ENCODE data around the gene CD180.
A peak's percentile ranks its signal among the peaks of the same experiment; 100 is the strongest.
"Not testable (repeated sequence)": the region's sequence is repeated elsewhere in the genome, so short reads cannot be mapped to it uniquely, and the experiment has no call there.

The CD180 gene

DNA sequence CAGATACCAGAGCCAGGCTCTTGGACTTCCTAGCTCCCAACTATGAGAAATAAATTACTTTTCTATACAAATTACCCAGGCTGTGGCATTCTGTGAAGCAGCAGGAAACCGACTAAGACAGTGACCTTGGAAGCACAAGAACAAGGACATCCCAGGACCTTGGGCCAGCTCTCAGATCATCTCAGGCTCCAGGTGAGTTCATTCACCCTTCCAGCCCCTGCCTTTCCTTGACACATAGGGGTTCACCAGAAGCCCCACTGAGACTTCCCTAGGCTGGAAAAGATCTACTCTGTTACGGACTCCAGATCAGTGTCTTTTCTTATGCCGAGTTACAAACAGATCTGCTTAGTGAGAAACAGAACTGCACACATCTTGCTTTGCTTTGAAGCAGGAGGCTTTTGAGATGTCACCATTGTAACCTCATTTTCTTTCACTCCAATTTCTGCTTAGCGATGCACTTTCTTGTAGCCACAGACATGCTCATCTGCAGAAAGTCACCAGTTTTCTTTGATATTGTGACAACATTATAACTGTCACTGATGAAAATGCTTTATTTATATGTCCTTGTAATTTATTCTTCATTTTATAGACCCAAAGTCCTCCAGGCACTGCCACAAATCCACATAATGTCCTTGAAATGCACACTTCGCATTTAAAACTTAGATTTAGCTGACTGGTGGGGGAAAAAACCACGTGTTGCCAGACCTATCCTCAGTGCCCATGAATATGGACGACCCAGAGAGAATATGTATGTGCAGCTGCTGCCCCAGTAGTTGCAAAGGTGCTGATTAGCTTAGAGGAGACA, 8.1 kb downstream of the CD180 start:
- DNase-seq (ENCODE audit: low read depth in 2 of 2), result no peak

DNA sequence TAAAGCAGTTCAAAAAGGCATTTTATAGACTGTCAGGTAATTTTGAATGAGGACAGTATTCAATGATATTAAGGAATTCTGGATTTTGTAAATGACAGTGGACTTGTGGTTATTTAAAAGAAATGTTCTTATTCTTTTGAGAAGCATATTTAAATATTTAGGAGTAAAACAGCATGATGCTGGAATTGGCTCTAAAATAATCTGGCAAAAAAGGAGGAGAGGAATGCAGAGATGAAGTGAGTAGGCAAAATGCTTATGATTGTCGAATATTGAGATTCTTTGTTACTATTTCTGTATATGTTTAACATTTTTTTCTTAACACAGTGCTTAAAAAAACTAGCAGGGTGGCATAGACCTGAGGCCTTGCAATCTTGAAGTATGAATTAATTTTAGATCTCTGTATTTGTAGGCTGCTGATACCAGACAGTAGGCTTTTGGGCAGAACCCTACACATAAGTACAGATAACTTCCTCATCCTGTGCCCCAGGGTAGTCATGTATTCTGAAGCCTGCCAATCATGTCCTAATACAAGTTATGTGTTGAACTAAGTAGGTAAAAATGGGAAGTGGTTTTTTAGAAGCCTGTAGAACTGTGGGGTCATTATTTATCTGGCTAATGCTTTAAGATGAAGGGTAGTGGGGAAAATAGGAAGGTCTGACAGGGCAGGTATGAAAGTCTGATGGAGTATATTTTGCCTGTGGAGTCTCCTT, 9.4 kb downstream of the CD180 start:
- no peak for DNase-seq (ENCODE audit: low read depth in 2 of 2)

DNA sequence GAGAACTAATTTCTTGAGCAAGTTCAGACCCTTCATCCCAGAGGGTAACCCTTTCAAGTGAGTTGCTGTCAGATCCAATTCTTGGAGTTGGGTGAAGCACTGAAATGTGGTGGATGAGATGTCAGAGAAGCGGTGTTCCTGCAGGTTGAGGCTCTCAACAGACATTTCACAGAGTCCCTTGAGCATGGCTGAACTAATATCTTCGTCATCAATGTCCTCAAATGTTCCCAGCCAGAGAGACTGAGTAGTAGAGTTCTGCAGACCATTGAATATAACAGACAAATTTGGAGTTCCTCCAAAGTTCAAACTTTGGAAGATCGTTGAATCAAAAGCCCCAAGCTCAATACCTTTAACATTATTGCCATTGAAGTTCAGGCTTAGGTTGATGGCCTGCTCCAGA, 12.7 kb downstream of the CD180 start:
- no peak for DNase-seq (ENCODE audit: low read depth in 2 of 2)

DNA sequence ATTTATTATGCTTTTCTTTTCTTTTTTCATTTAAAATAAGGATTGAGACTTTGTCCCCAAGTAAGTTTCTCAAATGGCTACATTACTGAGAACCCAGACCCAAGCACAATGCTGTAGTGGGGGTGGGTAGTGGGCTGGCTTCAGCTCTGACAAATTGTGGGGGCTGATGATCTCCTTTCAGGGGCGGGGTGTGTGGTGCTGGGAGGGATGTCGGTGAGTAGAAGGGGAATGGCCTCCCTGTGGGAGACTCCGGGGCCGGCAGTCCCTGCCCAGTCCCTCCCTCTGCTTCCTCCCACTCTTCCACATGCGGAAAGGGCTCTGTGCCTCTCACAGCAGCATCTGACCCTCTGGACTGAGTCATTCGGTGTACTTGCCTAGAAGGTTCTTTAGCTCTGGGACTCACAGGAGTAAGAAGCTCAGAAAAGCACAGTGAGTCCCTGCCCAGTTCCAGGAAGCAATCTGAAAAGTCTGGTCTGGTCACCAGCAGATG, 14.3 kb downstream of the CD180 start:
- DNase-seq (ENCODE audit: low read depth in 2 of 2), result no peak

DNA sequence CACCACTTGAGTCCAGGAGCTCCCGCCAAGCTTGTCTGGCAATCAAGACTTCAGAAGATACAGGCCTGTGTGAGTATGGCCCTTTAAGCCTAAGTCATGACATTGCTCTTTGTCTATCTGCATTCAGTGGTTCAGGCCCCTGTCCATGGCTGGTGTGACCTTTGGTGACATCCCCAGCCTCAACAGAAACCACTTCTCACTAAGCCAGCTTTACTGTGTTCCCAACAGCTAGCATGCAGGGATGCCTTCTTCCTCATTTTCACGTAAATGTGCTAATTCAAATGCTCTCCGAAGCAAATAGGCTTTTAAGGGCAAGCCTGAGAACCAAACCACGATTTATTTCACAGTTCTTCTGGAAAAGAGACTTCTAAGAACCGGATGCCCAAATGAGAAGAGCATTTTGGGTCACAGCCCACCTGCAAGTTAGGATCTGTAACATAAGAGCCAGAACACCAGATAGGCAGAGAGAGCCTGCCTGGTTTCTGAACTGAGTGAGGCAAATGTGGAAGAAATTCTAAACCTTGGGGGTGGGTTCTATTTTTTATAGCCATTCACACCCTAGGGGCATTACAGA, 14.9 kb downstream of the CD180 start:
- no peak for DNase-seq (ENCODE audit: low read depth in 2 of 2)

DNA sequence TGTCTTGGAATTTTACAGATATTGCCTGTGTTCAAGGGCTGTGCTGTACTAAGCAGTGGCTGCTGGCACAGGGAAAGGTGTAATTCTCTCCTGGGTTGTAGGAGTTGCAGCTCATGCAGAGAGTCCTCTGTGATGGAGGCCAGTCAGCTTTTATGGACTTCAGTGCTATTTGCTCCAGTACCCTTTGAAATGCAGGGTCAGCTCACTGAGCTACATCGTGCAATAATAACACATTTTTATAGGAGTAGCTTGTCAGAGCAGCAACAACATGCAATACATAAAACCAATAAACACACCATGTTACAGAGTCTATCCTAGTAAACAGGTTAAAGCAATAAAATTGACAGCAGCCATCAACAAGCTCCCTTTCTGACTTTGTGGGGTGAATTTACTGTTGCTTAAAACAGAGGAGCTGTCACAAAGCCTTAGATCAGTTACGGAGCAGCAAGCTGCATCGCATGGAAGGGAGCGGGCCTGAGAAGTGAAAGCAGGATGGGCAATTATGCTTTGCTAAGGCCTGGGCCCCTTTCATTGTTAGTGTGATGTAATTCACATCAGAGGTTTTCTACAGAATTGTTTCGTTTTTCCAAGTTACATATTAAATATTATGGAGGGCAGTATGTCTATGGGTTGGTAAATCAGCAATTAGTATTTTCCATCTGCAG, 16.8 kb downstream of the CD180 start:
- DNase-seq (ENCODE audit: low read depth in 2 of 2), result no peak

DNA sequence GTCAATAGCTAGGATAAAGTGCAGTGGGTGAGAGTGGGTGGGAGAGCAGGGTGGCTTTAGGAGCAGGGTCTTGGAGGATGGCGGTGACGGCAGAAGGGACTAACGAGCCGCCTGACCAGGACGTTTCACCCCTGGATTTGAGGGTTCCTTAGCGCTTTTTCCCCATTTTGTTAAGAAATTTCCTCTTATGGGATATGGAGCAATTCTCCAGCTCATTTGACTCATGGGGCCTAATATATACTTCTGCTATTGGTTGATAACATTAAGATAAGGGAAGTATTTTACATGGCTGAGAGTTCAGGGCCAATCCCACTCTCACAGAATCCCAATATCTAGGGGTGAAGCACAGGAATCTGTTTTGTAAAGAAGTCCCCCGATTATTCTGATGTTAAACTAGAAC, 17.6 kb downstream of the CD180 start:
- no peak for DNase-seq (ENCODE audit: low read depth in 2 of 2)

DNA sequence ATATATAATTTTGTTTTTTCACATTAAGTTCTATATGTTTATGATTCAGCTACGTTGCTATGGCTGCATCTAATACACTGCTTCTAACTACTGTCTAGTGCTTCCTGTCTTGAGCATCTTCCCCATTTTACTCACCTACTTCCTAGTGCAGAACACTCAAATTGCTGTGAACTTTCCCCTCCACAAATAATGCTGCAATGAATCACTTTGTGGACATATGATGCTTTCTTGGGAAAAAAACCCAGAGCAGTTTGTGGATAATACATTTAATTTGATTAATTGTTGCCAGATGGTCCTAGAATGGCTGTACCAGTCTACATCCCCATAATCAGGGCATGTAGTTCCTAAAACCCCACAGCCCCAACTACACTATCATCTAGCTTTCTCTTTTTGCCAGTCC, 18.5 kb downstream of the CD180 start:
- DNase-seq (ENCODE audit: low read depth in 2 of 2), result no peak

DNA sequence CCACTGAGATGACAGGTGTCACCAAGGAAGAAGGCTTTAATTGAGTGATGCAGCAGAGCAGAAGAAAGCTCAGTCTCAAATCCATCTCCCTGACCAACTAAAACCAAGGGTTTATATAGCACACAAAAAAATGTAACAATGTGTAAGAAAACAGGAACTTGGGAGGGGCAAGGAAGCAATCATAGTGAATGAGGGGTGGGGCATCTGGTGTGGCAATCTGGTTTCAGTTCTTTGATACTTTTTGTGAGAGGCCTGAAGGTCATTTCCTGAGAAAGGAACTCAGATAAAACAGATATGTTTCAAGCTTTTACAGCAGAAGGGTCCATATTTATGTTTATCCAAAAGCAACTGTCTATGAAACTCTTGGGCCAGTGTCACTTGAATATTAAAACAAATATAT, 19.7 kb downstream of the CD180 start:
- no peak for DNase-seq (ENCODE audit: low read depth in 2 of 2)

DNA sequence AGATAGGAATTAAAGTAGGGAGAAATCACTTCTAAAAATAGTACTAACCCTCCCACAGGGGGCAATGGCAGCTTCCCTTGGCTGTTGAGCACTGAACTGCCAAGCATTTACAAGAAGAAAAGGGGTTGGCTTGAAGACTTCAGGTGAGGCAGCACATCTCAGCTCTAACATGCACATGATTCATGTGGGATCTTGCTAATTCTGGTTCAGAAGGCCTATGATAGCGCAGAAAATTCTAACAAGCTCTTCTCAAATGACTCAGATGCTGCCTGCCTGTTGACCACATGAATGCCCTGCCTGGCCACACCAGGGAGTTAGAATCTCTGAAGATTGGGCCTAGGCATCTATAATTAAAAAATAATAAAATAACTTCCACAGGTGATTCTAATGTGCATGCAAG, 22.6 kb downstream of the CD180 start:
- DNase-seq (ENCODE audit: low read depth in 2 of 2), result no peak

DNA sequence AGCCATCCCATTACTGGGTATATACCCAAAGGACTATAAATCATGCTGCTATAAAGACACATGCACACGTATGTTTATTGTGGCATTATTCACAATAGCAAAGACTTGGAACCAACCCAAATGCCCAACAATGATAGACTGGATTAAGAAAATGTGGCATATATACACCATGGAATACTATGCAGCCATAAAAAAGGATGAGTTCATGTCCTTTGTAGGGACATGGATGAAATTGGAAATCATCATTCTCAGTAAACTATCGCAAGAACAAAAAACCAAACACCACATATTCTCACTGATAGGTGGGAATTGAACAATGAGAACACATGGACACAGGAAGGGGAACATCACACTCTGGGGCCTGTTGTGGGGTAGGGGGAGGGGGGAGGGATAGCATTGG, 23.2 kb downstream of the CD180 start:
- not testable (repeated sequence) for DNase-seq (ENCODE audit: low read depth in 2 of 2)

DNA sequence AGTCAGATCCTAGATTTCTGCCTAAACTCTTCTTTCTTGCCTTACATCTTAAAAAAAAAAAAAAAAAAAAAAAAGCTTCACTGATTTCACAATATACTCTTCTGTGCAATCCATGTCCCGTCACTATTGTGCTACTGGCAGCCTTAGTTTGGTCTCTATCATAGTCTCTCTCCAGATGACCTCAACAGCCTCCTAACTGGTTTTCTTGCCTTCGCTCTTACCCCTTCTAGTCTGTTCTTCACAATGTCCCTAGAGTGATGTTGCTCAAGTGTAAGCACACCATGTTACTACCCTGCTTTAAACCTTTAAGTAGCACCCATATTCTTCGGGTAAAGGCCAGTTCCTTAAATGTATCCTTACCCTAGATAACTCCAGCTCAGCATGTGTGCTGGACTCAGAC, 25.8 kb downstream of the CD180 start:
- DNase-seq (ENCODE audit: low read depth in 2 of 2), result no peak

DNA sequence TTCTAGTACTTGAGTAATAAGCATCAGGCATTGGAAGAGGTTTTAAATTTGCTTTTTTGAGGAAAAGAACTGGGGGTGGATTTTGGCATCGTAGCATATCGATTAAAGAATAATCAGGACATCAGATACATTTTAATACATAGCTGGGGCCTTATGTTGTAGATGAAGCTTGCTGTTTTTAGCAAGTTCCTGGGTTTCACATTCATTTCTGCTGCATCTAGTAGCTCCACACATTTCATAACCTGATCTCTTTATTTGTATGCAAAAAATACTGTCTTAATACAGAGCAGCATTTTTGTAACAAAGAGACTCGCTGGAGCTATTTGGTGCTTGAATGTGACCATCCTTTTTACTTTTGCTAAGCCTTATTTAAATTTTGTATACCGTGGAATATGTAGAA, 28.5 kb downstream of the CD180 start:
- DNase-seq (ENCODE audit: low read depth in 2 of 2), result no peak

DNA sequence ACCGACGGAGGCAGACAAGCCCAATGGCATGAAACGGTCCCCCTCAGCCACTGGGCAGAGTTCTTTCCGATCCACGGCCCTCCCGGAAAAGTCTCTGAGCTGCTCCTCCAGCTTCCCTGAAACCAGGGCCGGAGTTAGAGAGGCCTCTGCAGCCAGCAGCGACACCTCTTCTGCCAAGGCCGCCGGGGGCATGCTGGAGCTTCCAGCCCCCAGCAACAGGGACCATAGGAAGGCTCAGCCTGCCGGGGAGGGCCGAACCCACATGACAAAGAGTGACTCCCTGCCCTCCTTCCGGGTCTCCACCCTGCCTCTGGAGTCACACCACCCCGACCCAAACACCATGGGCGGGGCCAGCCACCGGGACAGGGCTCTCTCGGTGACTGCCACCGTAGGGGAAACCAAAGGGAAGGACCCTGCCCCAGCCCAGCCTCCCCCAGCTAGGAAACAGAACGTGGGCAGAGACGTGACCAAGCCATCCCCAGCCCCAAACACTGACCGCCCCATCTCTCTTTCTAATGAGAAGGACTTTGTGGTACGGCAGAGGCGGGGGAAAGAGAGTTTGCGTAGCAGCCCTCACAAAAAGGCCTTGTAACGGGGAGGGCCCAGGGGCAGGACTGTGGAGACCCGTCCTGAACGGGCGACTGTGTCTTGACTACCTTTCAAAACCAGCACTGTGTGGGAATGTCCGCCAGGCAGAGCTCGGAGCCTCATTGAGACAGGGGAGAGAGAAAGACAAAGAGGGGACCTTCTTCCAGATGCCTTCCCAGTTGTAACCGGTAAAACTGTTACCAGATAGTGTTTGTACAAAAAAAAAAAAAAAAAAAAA, 29.9 kb downstream of the CD180 start:
- no peak for DNase-seq (ENCODE audit: low read depth in 2 of 2)

DNA sequence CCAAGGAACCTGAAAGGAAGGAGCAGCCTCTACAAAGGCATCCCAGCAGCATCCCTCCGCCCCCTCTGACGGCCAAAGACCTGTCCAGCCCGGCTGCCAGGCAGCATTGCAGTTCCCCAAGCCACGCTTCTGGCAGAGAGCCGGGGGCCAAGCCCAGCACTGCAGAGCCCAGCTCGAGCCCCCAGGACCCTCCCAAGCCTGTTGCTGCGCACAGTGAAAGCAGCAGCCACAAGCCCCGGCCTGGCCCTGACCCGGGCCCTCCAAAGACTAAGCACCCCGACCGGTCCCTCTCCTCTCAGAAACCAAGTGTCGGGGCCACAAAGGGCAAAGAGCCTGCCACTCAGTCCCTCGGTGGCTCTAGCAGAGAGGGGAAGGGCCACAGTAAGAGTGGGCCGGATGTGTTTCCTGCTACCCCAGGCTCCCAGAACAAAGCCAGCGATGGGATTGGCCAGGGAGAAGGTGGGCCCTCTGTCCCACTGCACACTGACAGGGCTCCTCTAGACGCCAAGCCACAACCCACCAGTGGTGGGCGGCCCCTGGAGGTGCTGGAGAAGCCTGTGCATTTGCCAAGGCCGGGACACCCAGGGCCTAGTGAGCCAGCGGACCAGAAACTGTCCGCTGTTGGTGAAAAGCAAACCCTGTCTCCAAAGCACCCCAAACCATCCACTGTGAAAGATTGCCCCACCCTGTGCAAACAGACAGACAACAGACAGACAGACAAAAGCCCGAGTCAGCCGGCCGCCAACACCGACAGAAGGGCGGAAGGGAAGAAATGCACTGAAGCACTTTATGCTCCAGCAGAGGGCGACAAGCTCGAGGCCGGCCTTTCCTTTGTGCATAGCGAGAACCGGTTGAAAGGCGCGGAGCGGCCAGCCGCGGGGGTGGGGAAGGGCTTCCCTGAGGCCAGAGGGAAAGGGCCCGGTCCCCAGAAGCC, 30.8 kb downstream of the CD180 start:
- peak; percentile 28 to 35 for DNase-seq (ENCODE audit: low read depth in 2 of 2)

DNA sequence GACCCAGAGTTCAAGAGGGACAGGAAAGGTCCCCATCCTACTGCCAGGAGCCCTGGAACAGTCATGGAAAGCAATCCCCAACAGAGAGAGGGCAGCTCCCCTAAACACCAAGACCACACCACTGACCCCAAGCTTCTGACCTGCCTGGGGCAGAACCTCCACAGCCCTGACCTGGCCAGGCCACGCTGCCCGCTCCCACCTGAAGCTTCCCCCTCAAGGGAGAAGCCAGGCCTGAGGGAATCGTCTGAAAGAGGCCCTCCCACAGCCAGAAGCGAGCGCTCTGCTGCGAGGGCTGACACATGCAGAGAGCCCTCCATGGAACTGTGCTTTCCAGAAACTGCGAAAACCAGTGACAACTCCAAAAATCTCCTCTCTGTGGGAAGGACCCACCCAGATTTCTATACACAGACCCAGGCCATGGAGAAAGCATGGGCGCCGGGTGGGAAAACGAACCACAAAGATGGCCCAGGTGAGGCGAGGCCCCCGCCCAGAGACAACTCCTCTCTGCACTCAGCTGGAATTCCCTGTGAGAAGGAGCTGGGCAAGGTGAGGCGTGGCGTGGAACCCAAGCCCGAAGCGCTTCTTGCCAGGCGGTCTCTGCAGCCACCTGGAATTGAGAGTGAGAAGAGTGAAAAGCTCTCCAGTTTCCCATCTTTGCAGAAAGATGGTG, 31.6 kb downstream of the CD180 start:
- no peak for DNase-seq (ENCODE audit: low read depth in 2 of 2)

DNA sequence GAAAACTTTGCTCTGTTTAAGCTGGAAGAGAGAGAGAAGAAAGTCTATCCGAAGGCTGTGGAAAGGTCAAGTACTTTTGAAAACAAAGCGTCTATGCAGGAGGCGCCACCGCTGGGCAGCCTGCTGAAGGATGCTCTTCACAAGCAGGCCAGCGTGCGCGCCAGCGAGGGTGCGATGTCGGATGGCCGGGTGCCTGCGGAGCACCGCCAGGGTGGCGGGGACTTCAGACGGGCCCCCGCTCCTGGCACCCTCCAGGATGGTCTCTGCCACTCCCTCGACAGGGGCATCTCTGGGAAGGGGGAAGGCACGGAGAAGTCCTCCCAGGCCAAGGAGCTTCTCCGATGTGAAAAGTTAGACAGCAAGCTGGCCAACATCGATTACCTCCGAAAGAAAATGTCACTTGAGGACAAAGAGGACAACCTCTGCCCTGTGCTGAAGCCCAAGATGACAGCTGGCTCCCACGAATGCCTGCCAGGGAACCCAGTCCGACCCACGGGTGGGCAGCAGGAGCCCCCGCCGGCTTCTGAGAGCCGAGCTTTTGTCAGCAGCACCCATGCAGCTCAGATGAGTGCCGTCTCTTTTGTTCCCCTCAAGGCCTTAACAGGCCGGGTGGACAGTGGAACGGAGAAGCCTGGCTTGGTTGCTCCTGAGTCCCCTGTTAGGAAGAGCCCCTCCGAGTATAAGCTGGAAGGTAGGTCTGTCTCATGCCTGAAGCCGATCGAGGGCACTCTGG, 32.6 kb downstream of the CD180 start:
- DNase-seq (ENCODE audit: low read depth in 2 of 2), result no peak

DNA sequence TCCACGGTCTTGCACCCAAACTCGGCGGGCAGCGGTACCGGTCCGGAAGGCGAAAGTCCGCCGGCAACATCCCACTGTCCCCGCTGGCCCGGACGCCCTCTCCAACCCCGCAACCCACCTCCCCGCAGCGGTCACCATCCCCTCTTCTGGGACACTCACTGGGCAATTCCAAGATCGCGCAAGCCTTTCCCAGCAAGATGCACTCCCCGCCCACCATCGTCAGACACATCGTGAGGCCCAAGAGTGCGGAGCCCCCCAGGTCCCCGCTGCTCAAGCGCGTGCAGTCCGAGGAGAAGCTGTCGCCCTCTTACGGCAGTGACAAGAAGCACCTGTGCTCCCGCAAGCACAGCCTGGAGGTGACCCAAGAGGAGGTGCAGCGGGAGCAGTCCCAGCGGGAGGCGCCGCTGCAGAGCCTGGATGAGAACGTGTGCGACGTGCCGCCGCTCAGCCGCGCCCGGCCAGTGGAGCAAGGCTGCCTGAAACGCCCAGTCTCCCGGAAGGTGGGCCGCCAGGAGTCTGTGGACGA, 33.3 kb downstream of the CD180 start:
- no peak for DNase-seq (ENCODE audit: low read depth in 2 of 2)

DNA sequence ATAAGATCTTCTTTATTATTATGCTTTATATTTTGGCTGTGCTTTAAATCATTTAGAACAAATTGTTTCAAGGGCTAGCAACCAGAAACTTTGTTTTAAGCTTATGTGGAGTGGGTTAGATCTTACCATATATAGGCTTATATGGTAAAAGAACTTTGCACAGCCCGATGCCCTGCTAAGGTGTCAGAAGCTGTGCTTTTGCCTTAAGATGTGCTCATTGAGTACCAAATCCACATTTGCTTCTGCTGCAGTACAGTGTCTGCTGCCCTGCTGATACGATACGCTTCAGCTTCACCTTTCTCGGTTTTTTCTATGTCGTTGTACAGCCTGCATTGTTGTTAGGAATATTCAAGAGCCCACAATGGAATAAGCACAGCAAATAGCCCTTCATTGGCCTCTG, 34.8 kb downstream of the CD180 start:
- no peak for DNase-seq (ENCODE audit: low read depth in 2 of 2)
